ENCODE data around the gene NOVA1.

- TF ChIP-seq ELF4 (IDR thresholded peaks at IDR 0.05) = no peak
- TF ChIP-seq ARNT (IDR thresholded peaks at IDR 0.05) = no peak
- TF ChIP-seq FOXM1 (IDR thresholded peaks at IDR 0.05; ENCODE audit: borderline replicate concordance) = no peak
- no peak for TF ChIP-seq HDGF (IDR thresholded peaks at IDR 0.05; ENCODE audit: borderline replicate concordance)
- no peak for TF ChIP-seq FOXK2 (IDR thresholded peaks at IDR 0.05)
- TF ChIP-seq SUZ12 (IDR thresholded peaks at IDR 0.05) = no peak
- TF ChIP-seq NFRKB (IDR thresholded peaks at IDR 0.05) = no peak
- TF ChIP-seq SP1 (IDR thresholded peaks at IDR 0.05) = no peak
- no peak for TF ChIP-seq PKNOX1 (IDR thresholded peaks at IDR 0.05)
- no peak for TF ChIP-seq CTBP1 (IDR thresholded peaks at IDR 0.05; ENCODE audit: borderline replicate concordance)
- no peak for TF ChIP-seq BHLHE40 (IDR thresholded peaks at IDR 0.05; ENCODE audit: borderline replicate concordance)
- no peak for TF ChIP-seq ZNF384 (IDR thresholded peaks at IDR 0.05)
Observed at GRCh38 chr14:26403760-26404159, 194.1 kb downstream of the NOVA1 start.
